DMS53 treated with DMSO at 0.1 percent for 48 hours (cell line): ENCODE measurements around the gene CLHC1.
"Not testable (repeated sequence)": the region's sequence is repeated elsewhere in the genome, so short reads cannot be mapped to it uniquely, and the experiment has no call there.

Experiments
- DNase-seq: peaks from one replicate; lab custom pipeline; 2025; ENCODE audit not compliant: unreplicated experiment; lab: John Stamatoyannopoulos, UW

The CLHC1 gene

GRCh38 chr2:55154525-55155030, 77.5 kb downstream of the CLHC1 start:
- no peak for DNase-seq

- no peak for DNase-seq
Measured at GRCh38 chr2:55153584-55154299, 78.4 kb downstream of the CLHC1 start.

GRCh38 chr2:55152475-55153412, 79.3 kb downstream of the CLHC1 start:
- DNase-seq = no peak

GRCh38 chr2:55151733-55152433, 80.2 kb downstream of the CLHC1 start:
- DNase-seq = no peak

- DNase-seq = no peak
Measured at GRCh38 chr2:55150834-55151233, 81.3 kb downstream of the CLHC1 start.

GRCh38 chr2:55148269-55148668, 83.8 kb downstream of the CLHC1 start:
- peak; percentile 77 for DNase-seq

GRCh38 chr2:55147531-55147930, 84.6 kb downstream of the CLHC1 start:
- no peak for DNase-seq

GRCh38 chr2:55147041-55147440, 85.1 kb downstream of the CLHC1 start:
- no peak for DNase-seq

- no peak for DNase-seq
Measured at GRCh38 chr2:55146263-55146662, 85.8 kb downstream of the CLHC1 start.

GRCh38 chr2:55144922-55145820, 86.9 kb downstream of the CLHC1 start:
- no peak for DNase-seq

GRCh38 chr2:55143706-55144105, 88.4 kb downstream of the CLHC1 start:
- not testable (repeated sequence) for DNase-seq

- no peak for DNase-seq
Measured at GRCh38 chr2:55142518-55142917, 89.6 kb downstream of the CLHC1 start.

GRCh38 chr2:55141572-55142413, 90.3 kb downstream of the CLHC1 start:
- DNase-seq = peak; percentile 69

- no peak for DNase-seq
Measured at GRCh38 chr2:55140316-55141219, 91.5 kb downstream of the CLHC1 start.

GRCh38 chr2:55139305-55139704, 92.8 kb downstream of the CLHC1 start:
- DNase-seq = no peak

GRCh38 chr2:55138882-55139229, 93.2 kb downstream of the CLHC1 start:
- no peak for DNase-seq

- DNase-seq = no peak
Measured at GRCh38 chr2:55138014-55138881, 93.8 kb downstream of the CLHC1 start.
